K562 (cell line): Measurements from ENCODE around the gene C12orf75. TPM values are rescaled to one million over a fixed set of nuclear protein-coding genes. Genes with fewer than 3 reads are reported as not detected.
A peak's percentile ranks its signal among the peaks of the same experiment; 100 is the strongest.

Experiments used
- ATAC-seq: fragments of 200-7000 bp; cut with Tn5 transposase; 3 replicates; pipeline ENCODE4 v1.9.1; 2020; ENCODE audit warnings: moderate library complexity
- Bru-seq: library from RNA; stranded (reverse); fragments of 400-500 nt; gene quantifications from one replicate; lab custom pipeline; 2021; lab: Mats Ljungman, UMichigan
- BruChase-seq, 2 experiments: library from RNA; stranded (reverse); fragments of 400-500 nt; gene quantifications; one replicate each; lab custom pipeline; 2021; lab: Mats Ljungman, UMichigan
- BruUV-seq: library from RNA; stranded (reverse); fragments of 400-500 nt; replicated peaks from 2 replicates; lab custom pipeline; 2021; lab: Mats Ljungman, UMichigan
- CTCF ChIA-PET: fragments of 300-600 bp; formaldehyde crosslinking; extraction: SDS; loops from one replicate; lab custom pipeline; 2021; ENCODE audit warnings: low intra/inter-chr PET ratio; lab: Yijun Ruan, JAX
- POLR2A ChIA-PET: fragments of 300-600, 350-650 bp; sonication (Branson Sonifier 250); formaldehyde crosslinking; extraction: SDS; loops from one replicate; lab custom pipeline; 2021; ENCODE audit warnings: antibody characterized with exemption, inconsistent platforms; lab: Yijun Ruan, JAX
- DNase-seq, 4 experiments: peaks; one replicate each; pipeline versions ENCODE4 v3.0.0 to v3.0.0-alpha.2; 2011 to 2018; ENCODE audit warnings: low spot score in 3 of 4, mixed read lengths in 3 of 4; ENCODE audit errors: extremely low read depth in 1 of 4
- FAIRE-seq: peaks from 2 replicates; lab custom pipeline; 2011; peaks lifted over from hg19 to GRCh38; lab: Jason Lieb, UNC
- H2AFZ ChIP-seq: 2 replicates; pipeline ENCODE4 v1.6.0; 2011; ENCODE audit warnings: low read depth, low read length, control low read depth, inconsistent platforms
- H3K27ac ChIP-seq: fragments of 200-600 bp; 3 replicates; pipeline ENCODE4 v1.8.0; 2011; ENCODE audit warnings: low read depth, mild to moderate bottlenecking, control low read depth, inconsistent platforms, low read length, moderate library complexity, mixed read lengths; ENCODE audit errors: extremely low read depth
- H3K27me3 ChIP-seq, 2 experiments: fragments of 300-600 bp in 1 of 2; 2 replicates in 1 of 2; 3 replicates in 1 of 2; pipeline versions ENCODE4 v1.6.0 to v1.8.0; 2011; ENCODE audit warnings: inconsistent platforms in 2 of 2, low read length in 2 of 2, mild to moderate bottlenecking in 1 of 2, mixed read lengths in 1 of 2, moderate library complexity in 1 of 2; ENCODE audit not compliant: control insufficient read depth in 2 of 2, insufficient read depth in 2 of 2
- H3K36me3 ChIP-seq: fragments of 300-600 bp; 3 replicates; pipeline ENCODE4 v1.8.0; 2011; ENCODE audit warnings: mild to moderate bottlenecking, low read length, inconsistent platforms; ENCODE audit not compliant: control insufficient read depth, insufficient read depth
- H3K4me1 ChIP-seq, 2 experiments: fragments of 200-600 bp in 1 of 2; replicated peaks in 1 of 2; 2 replicates in 1 of 2; 3 replicates in 1 of 2; pipeline versions ENCODE4 v1.5.1 to v1.8.0; 2011; ENCODE audit warnings: inconsistent platforms in 2 of 2, low read length in 2 of 2, mild to moderate bottlenecking in 1 of 2, mixed read lengths in 1 of 2, moderate library complexity in 1 of 2; ENCODE audit not compliant: control insufficient read depth in 2 of 2, insufficient read depth in 2 of 2
- H3K4me2 ChIP-seq: 2 replicates; pipeline ENCODE4 v1.6.1; 2011; ENCODE audit warnings: low read length, control low read depth, inconsistent platforms, mixed read lengths; ENCODE audit not compliant: insufficient read depth
- H3K4me3 ChIP-seq: fragments of 200-600 bp; sonication (generic), shearing (Covaris generic); 2 replicates; pipeline ENCODE4 v1.5.1; 2016; ENCODE audit warnings: control low read depth, inconsistent platforms
- H3K79me2 ChIP-seq: fragments of 200-600 bp; 3 replicates; pipeline ENCODE4 v1.8.0; 2011; ENCODE audit warnings: low read length, inconsistent platforms; ENCODE audit not compliant: control insufficient read depth, insufficient read depth
- H3K9ac ChIP-seq, 2 experiments: 2 replicates each; pipeline versions ENCODE4 v1.6.0 to v1.6.1; 2011; ENCODE audit warnings: low read depth in 2 of 2, low read length in 2 of 2, control low read depth in 1 of 2, inconsistent platforms in 1 of 2, mild to moderate bottlenecking in 1 of 2, mixed read lengths in 1 of 2; ENCODE audit not compliant: insufficient read depth in 1 of 2
- H3K9me1 ChIP-seq: one replicate; pipeline ENCODE4 v1.6.0; 2011; ENCODE audit warnings: inconsistent platforms, mild to moderate bottlenecking, low read length, moderate library complexity; ENCODE audit not compliant: control insufficient read depth, insufficient read depth
- H3K9me3 ChIP-seq: replicated peaks from 2 replicates; pipeline ENCODE4 v1.5.1; 2011; ENCODE audit warnings: low read depth, low read length, inconsistent platforms; ENCODE audit not compliant: control insufficient read depth, insufficient read depth
- H4K20me1 ChIP-seq: replicated peaks from 2 replicates; pipeline ENCODE4 v1.6.1; 2011; ENCODE audit warnings: low read length, inconsistent platforms, mixed read lengths; ENCODE audit not compliant: control insufficient read depth, insufficient read depth
- HNRNPL ChIP-seq: fragments of 200-400 bp; formaldehyde crosslinking; IDR thresholded peaks from 2 replicates; pipeline ENCODE4 v1.6.1; 2017; ENCODE audit warnings: low read depth, mild to moderate bottlenecking, low read length
- RFX1 ChIP-seq: fragments of 450-650 bp; IDR thresholded peaks from 2 replicates; pipeline ENCODE4 v1.6.1; 2016; ENCODE audit warnings: mild to moderate bottlenecking, moderate library complexity
- SP2 ChIP-seq: IDR thresholded peaks from 2 replicates; pipeline ENCODE4 v1.6.1; 2011; ENCODE audit warnings: mild to moderate bottlenecking, low read depth, low read length, moderate library complexity; ENCODE audit not compliant: poor library complexity, severe bottlenecking; ENCODE audit errors: extremely low read depth
- WGBS: fragments of 100-300 bp; shearing (Covaris generic); methylation state at CpG from one replicate; pipeline ENCODE4 v1.1.6; 2016; ENCODE audit warnings: low coverage, mixed read lengths; ENCODE audit not compliant: insufficient coverage; ENCODE audit errors: missing lambda C conversion rate; 5-methylcytosine and 5-hydroxymethylcytosine counted together
- in situ Hi-C: fragments of 300-500 bp; cut with MboI; formaldehyde crosslinking; loops from 4 replicates; pipeline ENCODE4 v1.15.0; 2018; ENCODE audit warnings: inconsistent platforms, mixed read lengths
- intact Hi-C: fragments of 100-400 bp; cut with micrococcal nuclease; formaldehyde crosslinking; loops from 2 replicates; pipeline ENCODE4 v1.14.2; 2022
- long read RNA-seq, 3 experiments: library from polyadenylated mRNA in 2 of 3; library from RNA in 1 of 3; unstranded in 2 of 3; stranded (forward) in 1 of 3; transcript quantifications; one replicate each; pipeline ENCODE4 v2.0.0, GENCODE V29; 2019 to 2022
- polyA minus RNA-seq, 3 experiments: library from RNA; depleted of rRNA, polyadenylated mRNA; stranded (reverse); fragments of >200 nt; gene quantifications; 2 replicates each; pipeline ENCODE4 v1.2.3, GENCODE V29; 2011
- polyA plus RNA-seq, 8 experiments: library from polyadenylated mRNA; depleted of rRNA in 4 of 8; stranded (reverse) in 5 of 8; unstranded in 3 of 8; fragments of >200 nt; fragmentation: Nextera tagmentation in 2 of 8; fragmentation: Illumina TruSeq in 1 of 8; extraction: Ambion mirVana in 2 of 8; extraction: Trizol in 1 of 8; gene quantifications; 2 replicates each; pipeline versions ENCODE4 v1.2.1 to v1.2.3, GENCODE V29; 2011 to 2014; ENCODE audit warnings: inconsistent platforms in 1 of 8, missing spikeins in 1 of 8
- total RNA-seq, 7 experiments: library from RNA; depleted of rRNA in 6 of 7; stranded (reverse); fragments of >200 nt in 6 of 7; fragmentation: Illumina TruSeq in 2 of 7; extraction: Trizol in 2 of 7; gene quantifications; 2 replicates each; pipeline versions ENCODE4 v1.2.1 to v1.2.3, GENCODE V29; 2011 to 2021; ENCODE audit warnings: low replicate concordance in 1 of 7

The C12orf75 gene
- total RNA-seq (2011; cell fraction: chromatin; rRNA removed; ENCODE audit: low replicate concordance), result 0.88 TPM in 1 of 2 replicates, not detected in the other
- not detected in 2 replicates for total RNA-seq (2011; cell fraction: nucleolus; rRNA removed)
- total RNA-seq (2011; cell fraction: nucleoplasm; rRNA removed), result not detected in 2 replicates
- total RNA-seq (2014; rRNA removed) (not detected in 2 replicates), total RNA-seq (2014; rRNA removed; fragmentation: Illumina TruSeq; extraction: Trizol) (0.29 and 0.36 TPM in 2 replicates), total RNA-seq (2015; rRNA removed; fragmentation: Illumina TruSeq; extraction: Trizol) (not detected in 2 replicates), total RNA-seq (2021) (0.56 and 0.80 TPM in 2 replicates), polyA plus RNA-seq (2011; rRNA removed) (0.28 and 0.82 TPM in 2 replicates), polyA plus RNA-seq (2014; fragmentation: Illumina TruSeq; extraction: Trizol) (0.16 and 0.29 TPM in 2 replicates), polyA plus RNA-seq (2014; fragmentation: Nextera tagmentation; extraction: Ambion mirVana) (under 1 TPM in 1 of 2 experiments, not detected in 1; 0.06 TPM), polyA plus RNA-seq (2014; rRNA removed) (0.16 TPM in 1 of 2 replicates, not detected in the other), polyA minus RNA-seq (2011; rRNA and poly(A)+ RNA removed) (0.49 TPM in 1 of 2 replicates, not detected in the other), Bru-seq, nascent RNA (percentile 13 among the genes with signal in this experiment), BruChase-seq, experiment 1, labeled RNA remaining after a 2-hour chase (percentile 7 among the genes with signal in this experiment), BruChase-seq, experiment 2, labeled RNA remaining after a 6-hour chase (percentile 11 among the genes with signal in this experiment)
- polyA plus RNA-seq (2011; cell fraction: cytosol; rRNA removed), result 0.15 and 0.40 TPM in 2 replicates
- 0.34 TPM in 1 of 2 replicates, not detected in the other for polyA plus RNA-seq (2011; cell fraction: nucleus; rRNA removed)
- polyA plus RNA-seq (2012), result 0.23 and 0.25 TPM in 2 replicates
- 1.3 TPM in 1 of 2 replicates, not detected in the other for polyA minus RNA-seq (2011; cell fraction: cytosol; rRNA and poly(A)+ RNA removed)
- polyA minus RNA-seq (2011; cell fraction: nucleus; rRNA and poly(A)+ RNA removed), result not detected in 2 replicates
- long read RNA-seq, experiment 1, result 0 reads
- long read RNA-seq, experiment 2, result 0 reads
- long read RNA-seq, experiment 3, result 0 reads

DNA sequence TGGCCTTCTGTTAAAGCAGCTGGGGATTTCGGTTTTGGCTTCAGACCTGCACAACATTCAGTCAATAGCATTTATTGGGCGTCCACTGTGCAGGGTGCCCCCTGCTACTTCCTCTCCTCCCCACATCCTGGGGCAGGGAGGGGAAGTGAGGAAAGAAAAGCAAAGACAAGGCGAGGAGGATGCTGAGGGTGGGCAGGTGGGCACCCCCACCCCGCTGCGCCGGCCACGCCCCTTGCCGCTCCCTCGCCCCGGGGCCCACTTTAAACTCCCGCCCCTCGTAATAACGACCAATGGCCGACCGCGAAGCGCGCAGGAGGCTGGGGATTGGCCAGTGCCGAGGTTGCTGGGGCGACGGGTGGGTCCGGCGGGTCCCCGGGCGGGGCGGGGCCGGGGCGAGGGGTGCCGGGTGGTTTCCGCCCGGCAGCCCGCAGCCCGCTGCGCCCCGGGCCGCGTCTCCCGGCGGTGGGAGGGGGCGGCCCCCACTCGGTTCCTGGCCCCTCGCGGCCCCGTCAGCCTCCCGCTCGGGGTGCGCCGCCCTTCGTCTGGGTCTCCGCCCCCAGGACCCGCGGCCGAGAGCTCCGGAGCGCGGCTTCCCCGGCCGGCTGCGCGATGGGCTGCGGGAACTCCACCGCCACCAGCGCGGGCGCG, at the start of gene C12orf75:
Gene C12orf75 (plus strand): TSS at position 409 of the 648 bp plus-strand sequence. CDS start 201 bp downstream, at position 610.
- no peaks in the 10 kb centered on the region; the same call in 1 of the 2 replicates for H3K9me3 ChIP-seq
- no TSS peak for BruUV-seq
- H3K4me2 ChIP-seq, result peak within 1 kb of the TSS; percentile 1; the same call in 1 of the 2 replicates
- ChIA-PET CTCF (no interaction called here), POLR2A (no interaction called here)
- 1% methylated on average over 15 of the region's 66 CpGs for WGBS
- no peak within 1 kb of the TSS for H3K27ac ChIP-seq
- in situ Hi-C loops (no loop called here), intact Hi-C loops (no loop called here)
- DNase-seq, result peak; percentile 40 to 88 (median 80)
- peaks cover 0 to 11% of the 10 kb centered on the region in 2 experiments; a peak in 2 of 5 replicates for H3K4me1 ChIP-seq
- H3K36me3 ChIP-seq, result no peaks in the 10 kb centered on the region
- peak; percentile 12 for TF ChIP-seq SP2
- no peak for TF ChIP-seq HNRNPL
- peak; percentile 50; the same call in 1 of the 2 replicates for TF ChIP-seq RFX1
- H2AFZ ChIP-seq, result no peak within 1 kb of the TSS
- H3K9me1 ChIP-seq, result no peaks in the 10 kb centered on the region
- peak; percentile 97 for ATAC-seq
- FAIRE-seq, result no peak
- peak within 1 kb of the TSS; percentile 28 for H3K4me3 ChIP-seq
- no peaks in the 10 kb centered on the region; the same call in 1 of the 2 replicates for H4K20me1 ChIP-seq
- no peaks in the 10 kb centered on the region for H3K79me2 ChIP-seq
- peaks cover 19 to 23% of the 10 kb centered on the region in 2 experiments for H3K27me3 ChIP-seq
- H3K9ac ChIP-seq, result no peak within 1 kb of the TSS; a peak in 1 of 4 replicates
